ENCODE results near the gene SLC39A11. TPM values are rescaled to one million over a fixed set of nuclear protein-coding genes. Genes with fewer than 3 reads are reported as not detected.

Gene SLC39A11
- total and polyA plus RNA-seq, 2 of the 13 experiments (the other 11 are each of a cell fraction or from before 2014, with no cell fraction given) = 17.2 to 31.5 TPM

DNA sequence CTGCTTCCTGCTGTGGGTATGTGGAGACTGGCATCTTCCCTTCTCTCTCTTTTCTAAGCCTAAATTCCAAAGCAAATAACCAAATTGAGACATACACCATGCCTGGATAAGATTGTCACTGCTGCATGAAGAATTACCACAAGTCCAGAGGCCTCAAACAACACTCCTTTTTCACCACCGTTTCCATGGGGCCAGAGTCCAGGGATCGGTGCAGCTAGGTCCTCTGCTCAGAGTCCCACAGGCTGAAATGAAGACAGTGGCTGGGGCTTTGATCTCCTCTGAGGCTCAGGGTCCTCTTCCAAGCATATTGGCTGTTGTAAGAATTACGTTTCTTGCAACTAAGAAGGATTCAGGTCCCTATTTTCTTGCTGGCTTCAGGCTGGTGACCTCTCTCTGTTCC is 130.4 kb downstream of the SLC39A11 start (continued):
- TF ChIP-seq, protein P1, sequence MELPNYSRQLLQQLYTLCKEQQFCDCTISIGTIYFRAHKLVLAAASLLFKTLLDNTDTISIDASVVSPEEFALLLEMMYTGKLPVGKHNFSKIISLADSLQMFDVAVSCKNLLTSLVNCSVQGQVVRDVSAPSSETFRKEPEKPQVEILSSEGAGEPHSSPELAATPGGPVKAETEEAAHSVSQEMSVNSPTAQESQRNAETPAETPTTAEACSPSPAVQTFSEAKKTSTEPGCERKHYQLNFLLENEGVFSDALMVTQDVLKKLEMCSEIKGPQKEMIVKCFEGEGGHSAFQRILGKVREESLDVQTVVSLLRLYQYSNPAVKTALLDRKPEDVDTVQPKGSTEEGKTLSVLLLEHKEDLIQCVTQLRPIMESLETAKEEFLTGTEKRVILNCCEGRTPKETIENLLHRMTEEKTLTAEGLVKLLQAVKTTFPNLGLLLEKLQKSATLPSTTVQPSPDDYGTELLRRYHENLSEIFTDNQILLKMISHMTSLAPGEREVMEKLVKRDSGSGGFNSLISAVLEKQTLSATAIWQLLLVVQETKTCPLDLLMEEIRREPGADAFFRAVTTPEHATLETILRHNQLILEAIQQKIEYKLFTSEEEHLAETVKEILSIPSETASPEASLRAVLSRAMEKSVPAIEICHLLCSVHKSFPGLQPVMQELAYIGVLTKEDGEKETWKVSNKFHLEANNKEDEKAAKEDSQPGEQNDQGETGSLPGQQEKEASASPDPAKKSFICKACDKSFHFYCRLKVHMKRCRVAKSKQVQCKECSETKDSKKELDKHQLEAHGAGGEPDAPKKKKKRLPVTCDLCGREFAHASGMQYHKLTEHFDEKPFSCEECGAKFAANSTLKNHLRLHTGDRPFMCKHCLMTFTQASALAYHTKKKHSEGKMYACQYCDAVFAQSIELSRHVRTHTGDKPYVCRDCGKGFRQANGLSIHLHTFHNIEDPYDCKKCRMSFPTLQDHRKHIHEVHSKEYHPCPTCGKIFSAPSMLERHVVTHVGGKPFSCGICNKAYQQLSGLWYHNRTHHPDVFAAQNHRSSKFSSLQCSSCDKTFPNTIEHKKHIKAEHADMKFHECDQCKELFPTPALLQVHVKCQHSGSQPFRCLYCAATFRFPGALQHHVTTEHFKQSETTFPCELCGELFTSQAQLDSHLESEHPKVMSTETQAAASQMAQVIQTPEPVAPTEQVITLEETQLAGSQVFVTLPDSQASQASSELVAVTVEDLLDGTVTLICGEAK (IDR thresholded peaks at IDR 0.05) = no peak
- TF ChIP-seq, protein P1 (CRISPR knock-in tag; IDR thresholded peaks at IDR 0.05) = no peak
- TF ChIP-seq, protein P2, sequence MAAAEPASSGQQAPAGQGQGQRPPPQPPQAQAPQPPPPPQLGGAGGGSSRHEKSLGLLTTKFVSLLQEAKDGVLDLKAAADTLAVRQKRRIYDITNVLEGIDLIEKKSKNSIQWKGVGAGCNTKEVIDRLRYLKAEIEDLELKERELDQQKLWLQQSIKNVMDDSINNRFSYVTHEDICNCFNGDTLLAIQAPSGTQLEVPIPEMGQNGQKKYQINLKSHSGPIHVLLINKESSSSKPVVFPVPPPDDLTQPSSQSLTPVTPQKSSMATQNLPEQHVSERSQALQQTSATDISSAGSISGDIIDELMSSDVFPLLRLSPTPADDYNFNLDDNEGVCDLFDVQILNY (CRISPR knock-in tag; conservative IDR thresholded peaks at IDR 0.05) = no peak
- TF ChIP-seq ZC3H4 (CRISPR knock-in tag; IDR thresholded peaks at IDR 0.05; ENCODE audit: borderline replicate concordance) = no peak
- TF ChIP-seq KDM5A (IDR thresholded peaks at IDR 0.05; ENCODE audit: borderline replicate concordance, low read length) = no peak
- TF ChIP-seq ZNF83 (CRISPR knock-in tag; IDR thresholded peaks at IDR 0.05; ENCODE audit: borderline replicate concordance) = no peak
- peak; percentile 74 for TF ChIP-seq GATAD2A (CRISPR knock-in tag; IDR thresholded peaks at IDR 0.05)
- no peak for TF ChIP-seq ZNF552 (CRISPR knock-in tag; IDR thresholded peaks at IDR 0.05; ENCODE audit: borderline replicate concordance)
- TF ChIP-seq MAZ (IDR thresholded peaks at IDR 0.05; ENCODE audit: borderline replicate concordance, low read depth, low read length) = no peak
- TF ChIP-seq MAZ (CRISPR knock-in tag; IDR thresholded peaks at IDR 0.05; ENCODE audit: low read depth) = no peak
- no peak for TF ChIP-seq ZNF839 (CRISPR knock-in tag; IDR thresholded peaks at IDR 0.05; ENCODE audit: borderline replicate concordance)
- no peak for TF ChIP-seq ELF3 (CRISPR knock-in tag; IDR thresholded peaks at IDR 0.05)
- no peak for TF ChIP-seq ZNF251 (CRISPR knock-in tag; IDR thresholded peaks at IDR 0.05)
- no peak for TF ChIP-seq ZNF225 (CRISPR knock-in tag; IDR thresholded peaks at IDR 0.05)
- 0 out of 2 replicates have a peak, but pooled peaks have one; percentile 33 for TF ChIP-seq SAP130 (CRISPR knock-in tag; IDR thresholded peaks at IDR 0.05; ENCODE audit: low read depth)
- TF ChIP-seq, protein P3, sequence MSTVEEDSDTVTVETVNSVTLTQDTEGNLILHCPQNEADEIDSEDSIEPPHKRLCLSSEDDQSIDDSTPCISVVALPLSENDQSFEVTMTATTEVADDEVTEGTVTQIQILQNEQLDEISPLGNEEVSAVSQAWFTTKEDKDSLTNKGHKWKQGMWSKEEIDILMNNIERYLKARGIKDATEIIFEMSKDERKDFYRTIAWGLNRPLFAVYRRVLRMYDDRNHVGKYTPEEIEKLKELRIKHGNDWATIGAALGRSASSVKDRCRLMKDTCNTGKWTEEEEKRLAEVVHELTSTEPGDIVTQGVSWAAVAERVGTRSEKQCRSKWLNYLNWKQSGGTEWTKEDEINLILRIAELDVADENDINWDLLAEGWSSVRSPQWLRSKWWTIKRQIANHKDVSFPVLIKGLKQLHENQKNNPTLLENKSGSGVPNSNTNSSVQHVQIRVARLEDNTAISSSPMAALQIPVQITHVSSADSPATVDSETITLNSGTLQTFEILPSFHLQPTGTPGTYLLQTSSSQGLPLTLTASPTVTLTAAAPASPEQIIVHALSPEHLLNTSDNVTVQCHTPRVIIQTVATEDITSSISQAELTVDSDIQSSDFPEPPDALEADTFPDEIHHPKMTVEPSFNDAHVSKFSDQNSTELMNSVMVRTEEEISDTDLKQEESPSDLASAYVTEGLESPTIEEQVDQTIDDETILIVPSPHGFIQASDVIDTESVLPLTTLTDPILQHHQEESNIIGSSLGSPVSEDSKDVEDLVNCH (CRISPR knock-in tag; IDR thresholded peaks at IDR 0.05) = no peak
- 0 out of 2 replicates have a peak, but pooled peaks have one; percentile 38 for TF ChIP-seq ZNF441 (CRISPR knock-in tag; IDR thresholded peaks at IDR 0.05; ENCODE audit: borderline replicate concordance)
- TF ChIP-seq FLYWCH1 (CRISPR knock-in tag; IDR thresholded peaks at IDR 0.05) = no peak
- no peak for TF ChIP-seq SATB2 (CRISPR knock-in tag; IDR thresholded peaks at IDR 0.05)
- TF ChIP-seq ZNF296 (CRISPR knock-in tag; conservative IDR thresholded peaks at IDR 0.05) = no peak

Measured in HepG2 (cell line).